Stimulated activated CD8-positive, alpha-beta memory T cell treated with anti-CD3 and anti-CD28 coated beads, Interleukin-7, amount 100 ng/mL, for 24 hours (primary cell): ENCODE results near the gene WDR27.
"Not testable (repeated sequence)": the region's sequence is repeated elsewhere in the genome, so short reads cannot be mapped to it uniquely, and the experiment has no call there.

Source experiments
- DNase-seq: peaks from one replicate; pipeline ENCODE4 v3.0.0-alpha.2; 2020; ENCODE audit warnings: low read depth

Gene WDR27

DNA sequence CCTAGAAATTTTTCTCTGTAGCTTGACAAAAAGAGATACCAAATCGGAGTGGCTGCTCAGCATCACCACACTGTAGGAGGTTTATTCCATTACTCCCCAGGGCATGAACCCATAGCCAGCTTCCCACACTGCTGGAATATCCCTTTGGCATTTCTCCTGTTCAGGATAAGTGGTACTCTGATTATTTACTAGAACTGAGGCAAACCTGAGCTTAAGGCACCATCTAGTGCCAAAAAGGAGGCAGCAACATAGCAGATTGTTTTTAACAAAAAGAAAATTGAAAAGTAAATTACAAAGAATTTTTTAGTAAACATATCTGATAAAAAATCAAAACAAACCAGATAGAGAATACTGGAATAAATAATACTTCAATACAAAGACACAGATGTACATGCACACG lies 181.7 kb downstream of the WDR27 start:
- DNase-seq = no peak

GRCh38 chr6:169518451-169518850 lies 183.4 kb downstream of the WDR27 start:
- DNase-seq = no peak

- no peak for DNase-seq
These were observed 188.2 kb downstream of the WDR27 start for GRCh38 chr6:169513478-169514193.

DNA sequence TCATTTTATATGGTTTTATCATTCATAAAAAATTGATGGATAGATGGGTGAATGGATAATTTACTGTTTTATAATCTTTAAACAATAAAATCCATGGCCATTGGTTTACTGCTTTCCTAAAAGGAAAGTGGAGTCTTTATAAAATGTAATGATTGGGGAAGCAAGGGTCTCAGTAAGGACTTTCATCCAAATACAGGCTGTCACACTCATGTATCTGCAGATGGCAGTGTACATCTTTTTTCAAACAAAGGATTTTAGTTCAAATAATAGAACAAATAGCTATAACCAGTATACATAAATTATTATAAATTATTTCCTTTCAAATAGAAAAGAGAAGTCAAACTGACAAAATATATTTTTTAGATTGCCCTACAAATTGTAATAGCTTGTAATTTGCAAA lies 190.0 kb downstream of the WDR27 start:
- not testable (repeated sequence) for DNase-seq

GRCh38 chr6:169510871-169511270 lies 191.0 kb downstream of the WDR27 start:
- no peak for DNase-seq

- no peak for DNase-seq
These were observed 193.4 kb downstream of the WDR27 start for GRCh38 chr6:169508452-169508851.

DNA sequence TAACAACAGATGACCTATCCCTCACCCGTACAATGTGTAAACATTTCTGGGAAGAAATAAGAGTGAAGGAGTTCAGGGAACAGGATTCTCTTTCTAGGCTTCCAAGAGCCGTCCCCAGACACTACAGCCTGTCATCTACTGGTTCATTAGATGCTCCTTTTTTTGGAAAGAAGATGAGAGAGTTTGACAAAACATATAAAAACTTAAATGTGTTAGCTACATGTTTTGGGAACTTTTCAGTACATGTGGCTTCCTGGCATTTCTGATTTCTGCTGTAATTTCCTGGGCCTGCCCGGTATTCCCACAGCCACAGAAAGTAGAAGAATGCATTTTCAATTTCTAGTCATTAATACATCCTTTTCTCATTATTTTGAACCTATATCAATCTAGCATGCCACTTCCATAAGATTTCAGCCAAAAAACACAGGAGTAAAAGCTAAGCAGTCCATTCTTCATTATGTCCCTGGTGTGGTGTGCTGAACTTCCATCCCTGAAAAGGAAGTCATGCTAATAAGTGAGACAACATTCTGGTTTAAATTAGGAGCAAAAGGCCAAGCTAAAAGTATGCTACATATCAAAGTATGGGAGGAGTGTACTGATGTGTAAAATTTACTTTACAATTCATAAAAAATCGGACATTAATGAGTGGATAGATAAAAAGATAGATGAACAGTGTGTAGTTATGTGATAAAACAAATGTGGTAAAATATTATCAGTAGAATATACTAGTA lies 198.2 kb downstream of the WDR27 start:
- no peak for DNase-seq

DNA sequence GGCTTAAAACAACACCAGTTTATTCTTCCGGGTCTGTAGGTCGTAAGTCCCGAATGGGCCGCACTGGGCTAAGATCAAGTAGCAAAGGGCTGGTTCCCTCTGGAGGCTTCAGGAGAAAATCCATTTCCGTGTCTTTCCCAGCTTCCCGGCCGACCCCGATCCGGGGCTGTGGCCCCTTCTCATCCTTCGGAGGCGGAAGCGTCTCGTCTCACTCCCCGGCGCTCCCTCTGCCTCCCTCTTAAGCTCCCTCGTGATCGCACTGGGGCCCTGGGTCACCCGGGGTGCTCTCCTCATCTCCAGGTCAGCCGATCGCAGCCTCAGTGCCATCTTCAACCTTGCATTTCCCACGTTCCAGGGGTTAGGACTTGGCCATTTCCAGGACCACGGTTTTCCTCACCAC lies 199.4 kb downstream of the WDR27 start:
- no peak for DNase-seq

DNA sequence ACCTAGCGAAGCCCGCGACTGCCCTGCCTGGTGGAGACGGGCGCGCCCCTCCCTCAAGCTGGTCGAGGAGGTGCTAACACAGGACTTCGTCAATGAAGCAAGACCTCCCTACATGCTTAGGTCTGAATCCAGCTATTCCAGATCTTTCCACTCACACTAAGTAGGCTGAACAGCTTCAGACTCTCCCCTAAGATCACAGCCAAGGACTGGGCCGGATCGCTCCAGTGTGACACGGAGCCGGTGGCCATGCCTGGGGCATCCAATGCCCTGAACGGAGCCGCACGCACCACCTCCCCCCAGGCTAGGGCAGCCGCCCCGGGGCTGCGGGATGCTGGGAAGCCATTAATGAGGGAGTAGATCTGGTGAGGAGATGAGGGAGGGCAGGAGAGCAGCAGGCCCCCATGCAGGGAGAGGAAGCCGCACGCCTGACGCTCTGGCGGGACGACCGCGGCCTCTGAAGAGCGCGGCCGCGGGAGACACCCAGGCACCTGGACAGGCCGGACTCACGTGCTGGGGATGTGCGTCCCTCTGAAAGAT lies 200.0 kb downstream of the WDR27 start:
- DNase-seq = no peak

GRCh38 chr6:169501128-169501527 lies 200.7 kb downstream of the WDR27 start:
- no peak for DNase-seq

DNA sequence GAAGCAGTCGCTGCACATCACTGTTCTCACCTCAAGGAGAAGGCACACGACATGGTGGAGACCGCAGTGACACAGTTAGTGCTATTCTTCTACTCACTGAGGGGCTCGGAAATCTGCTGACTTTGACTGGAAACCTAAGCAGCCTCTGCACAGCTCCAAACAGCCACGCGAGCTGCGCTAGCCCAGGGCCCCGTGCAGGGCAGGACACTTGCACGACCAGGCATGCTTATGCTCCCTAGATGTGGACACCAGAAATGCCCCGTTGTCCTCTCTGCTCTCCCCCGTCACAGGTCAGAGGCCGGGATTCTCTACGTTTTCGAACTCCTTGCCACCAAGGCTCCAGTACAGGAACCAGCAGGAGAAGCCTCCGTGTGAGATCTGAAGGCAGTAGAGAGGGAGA lies 201.1 kb downstream of the WDR27 start:
- DNase-seq = no peak

- no peak for DNase-seq
These were observed 202.0 kb downstream of the WDR27 start for GRCh38 chr6:169499848-169500247.

DNA sequence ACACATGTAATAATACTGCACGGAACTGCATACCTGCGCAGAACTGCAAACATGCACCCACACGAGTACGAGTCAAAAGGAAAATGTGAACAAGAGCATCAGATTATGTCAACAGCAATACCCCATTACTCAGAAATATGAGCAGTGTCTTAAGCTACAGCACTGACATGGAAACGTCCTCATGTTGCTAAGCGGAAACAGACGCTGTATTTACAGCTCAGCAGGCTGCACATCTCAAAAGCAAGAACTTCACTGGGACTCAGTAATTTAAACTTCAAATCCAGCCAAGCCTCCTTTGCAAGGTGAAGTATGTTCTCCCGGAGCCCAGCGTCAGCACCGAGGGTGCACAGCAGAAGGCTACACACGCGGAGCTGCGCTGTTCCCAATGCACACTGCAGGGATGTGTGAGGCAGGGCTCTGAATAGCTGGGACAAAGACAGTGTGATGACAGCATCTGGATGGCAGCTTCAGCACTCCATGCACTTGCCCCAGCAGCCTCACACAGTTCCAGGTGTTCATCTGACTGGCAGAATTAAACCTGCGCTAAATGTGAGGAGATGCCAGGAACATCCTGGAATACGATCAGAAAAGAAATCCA lies 202.8 kb downstream of the WDR27 start:
- no peak for DNase-seq

DNA sequence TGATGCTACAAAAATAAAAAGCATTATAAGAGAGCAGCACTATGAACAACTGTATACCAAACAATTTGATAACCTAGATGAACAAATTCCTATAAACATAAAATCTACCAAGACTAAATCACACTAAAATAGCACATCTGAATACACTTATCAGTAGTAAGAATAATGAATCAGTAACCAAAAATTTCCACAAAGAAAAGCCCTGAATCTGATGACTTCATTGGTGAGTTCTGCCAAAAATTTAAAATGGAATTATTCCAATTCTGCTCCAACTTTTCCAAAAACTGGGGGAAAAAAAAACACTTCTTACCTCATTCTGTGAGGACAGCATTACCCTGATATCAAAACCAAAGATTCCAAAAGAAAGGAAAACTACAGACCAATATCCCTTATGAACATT lies 206.2 kb downstream of the WDR27 start:
- no peak for DNase-seq

DNA sequence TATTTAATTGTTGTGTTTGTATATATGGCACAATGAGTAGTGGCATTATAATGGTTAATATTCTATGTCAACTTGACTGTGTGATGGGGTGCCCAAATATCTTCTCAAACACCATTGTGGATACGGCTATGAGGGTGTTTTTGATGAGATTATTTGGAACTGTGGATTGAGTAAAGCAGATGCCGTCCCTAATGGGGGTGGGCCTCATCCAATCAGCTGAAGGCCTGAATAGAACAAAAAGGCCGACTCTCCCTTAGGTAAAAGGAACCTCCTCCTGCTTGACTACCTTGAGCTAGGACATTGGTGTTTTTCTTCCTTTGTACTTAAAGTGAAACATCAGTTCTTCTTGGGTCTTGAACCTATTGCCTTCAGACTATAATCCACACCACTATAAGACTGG lies 207.8 kb downstream of the WDR27 start:
- DNase-seq = no peak

DNA sequence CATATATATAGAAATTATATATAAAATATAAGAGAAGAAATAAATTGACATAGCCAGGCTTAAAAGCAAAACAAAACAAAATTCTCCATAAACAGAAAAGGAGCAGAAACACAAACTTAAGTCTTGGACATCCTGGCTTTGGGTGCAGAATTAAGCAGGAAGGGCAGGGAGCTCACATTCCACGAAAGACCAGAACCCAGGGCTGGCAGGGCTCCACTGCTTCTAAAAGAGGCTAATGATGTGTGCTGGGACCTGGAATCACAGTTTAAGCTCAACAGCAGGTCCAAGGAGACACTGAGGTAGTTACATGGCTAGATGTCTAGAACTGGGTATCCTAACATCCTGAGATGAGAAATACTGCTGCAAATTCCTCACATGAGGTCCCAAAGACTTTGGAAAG lies 210.3 kb downstream of the WDR27 start:
- DNase-seq = no peak

DNA sequence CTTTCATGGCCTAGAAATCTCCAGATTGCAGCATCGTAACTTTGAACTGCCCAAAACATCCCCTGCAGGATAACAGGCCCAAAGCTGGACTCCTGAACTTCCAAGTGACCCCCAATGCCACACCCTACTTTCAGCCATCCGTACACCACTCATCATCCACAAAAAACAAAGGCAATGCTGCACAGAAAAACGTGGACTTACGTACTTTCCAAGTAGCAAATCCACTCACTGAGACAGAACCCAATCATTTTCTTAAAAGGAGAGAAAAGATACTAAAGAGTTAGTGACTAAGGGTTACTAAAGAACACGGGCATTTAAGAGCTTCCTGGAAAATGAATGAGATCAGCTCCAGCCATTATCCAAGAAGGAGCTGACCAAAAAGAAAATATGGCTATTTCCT lies 211.0 kb downstream of the WDR27 start:
- no peak for DNase-seq

DNA sequence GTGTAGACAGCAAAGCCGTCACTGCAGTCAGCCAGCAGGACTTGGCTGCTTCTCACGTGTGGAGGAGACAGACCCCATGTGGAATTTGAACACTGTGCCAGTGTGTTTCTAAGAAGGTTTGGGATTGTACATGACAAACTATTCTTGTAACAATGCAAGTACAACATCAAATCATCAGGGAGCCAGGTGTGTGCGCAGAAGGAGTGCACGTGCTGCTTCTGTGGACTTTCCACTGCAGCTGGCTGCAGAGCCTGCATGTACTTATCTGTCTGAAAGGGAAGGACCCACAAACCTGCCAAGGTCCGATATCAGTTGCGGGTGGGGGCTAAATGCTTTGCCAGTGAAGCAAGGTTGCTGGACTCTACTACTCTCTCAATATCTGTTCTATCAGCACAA lies 211.6 kb downstream of the WDR27 start:
- DNase-seq = no peak

GRCh38 chr6:169489563-169490245 lies 212.1 kb downstream of the WDR27 start:
- DNase-seq = no peak

GRCh38 chr6:169487579-169488436 lies 214.0 kb downstream of the WDR27 start:
- no peak for DNase-seq

DNA sequence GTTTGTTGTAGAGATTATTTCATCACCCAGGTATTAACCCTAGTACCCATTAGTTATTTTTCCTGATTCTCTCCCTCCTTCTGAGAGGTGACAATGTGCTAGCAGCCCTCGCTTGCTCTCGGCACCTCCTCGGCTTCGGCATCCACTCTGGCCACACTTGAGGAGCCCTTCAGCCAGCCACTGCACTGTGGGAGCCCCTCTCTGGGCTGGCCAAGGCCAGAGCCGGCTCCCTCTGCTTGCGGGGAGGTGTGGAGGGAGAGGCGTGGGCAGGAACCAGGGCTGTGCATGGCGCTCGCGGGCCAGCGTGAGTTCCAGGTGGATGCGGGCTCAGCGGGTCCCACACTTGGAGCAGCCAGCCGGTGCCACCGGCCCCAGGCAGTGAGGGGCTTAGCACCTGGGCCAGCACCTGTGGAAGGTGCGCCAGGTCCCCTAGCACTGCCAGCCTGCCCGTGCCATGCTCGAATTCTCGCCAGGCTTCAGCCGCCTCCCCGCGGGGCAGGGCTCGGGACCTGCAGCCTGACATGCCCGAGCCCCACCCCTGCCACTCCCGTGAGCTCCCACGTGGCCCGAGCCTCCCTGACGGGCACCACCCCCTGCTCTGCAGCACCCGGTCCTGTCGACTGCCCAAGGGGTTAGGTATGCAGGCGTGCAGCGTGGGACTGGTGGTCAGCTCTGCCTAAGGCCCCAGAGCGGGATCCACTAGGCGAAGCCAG lies 221.9 kb downstream of the WDR27 start:
- no peak for DNase-seq
